ENCODE results near the gene RAD1.

The RAD1 gene

GRCh38 chr5:34865091-34865490 is 50.2 kb downstream of the RAD1 start:
- DNase-seq (ENCODE audit: low read depth in 3 of 3): no peak

- DNase-seq (ENCODE audit: low read depth in 3 of 3): no peak
Measured at GRCh38 chr5:34863946-34864345, 51.4 kb downstream of the RAD1 start.

- no peak for DNase-seq (ENCODE audit: low read depth in 3 of 3)
Measured at GRCh38 chr5:34859253-34859652, 56.1 kb downstream of the RAD1 start.

- DNase-seq (ENCODE audit: low read depth in 3 of 3): no peak
Measured at GRCh38 chr5:34858790-34859189, 56.5 kb downstream of the RAD1 start.

GRCh38 chr5:34857894-34858293 is 57.4 kb downstream of the RAD1 start:
- no peak for DNase-seq (ENCODE audit: low read depth in 3 of 3)

- DNase-seq (ENCODE audit: low read depth in 3 of 3): no peak
Measured at GRCh38 chr5:34857161-34857560, 58.1 kb downstream of the RAD1 start.

Measured in stimulated activated CD4-positive, alpha-beta T cell treated with anti-CD3 and anti-CD28 coated beads, TNF-alpha, amount 100 ng/mL, for 24 hours (primary cell).